CD14-positive monocyte (primary cell): Measurements from ENCODE around the gene KRAS. TPM values are rescaled to one million over a fixed set of nuclear protein-coding genes. Genes with fewer than 3 reads are reported as not detected.

Source experiments
- DNase-seq, 3 donors: peaks; one replicate each; pipeline ENCODE4 v3.0.0-alpha.2; 2011 to 2022
- H2AFZ ChIP-seq: 2 replicates; pipeline ENCODE4 v1.6.0; 2012; ENCODE audit warnings: mild to moderate bottlenecking, low read depth, low read length, inconsistent platforms; ENCODE audit not compliant: insufficient read depth, poor library complexity, severe bottlenecking
- H3K27ac ChIP-seq, 2 donors: 1 replicate in 1 of 2; 2 replicates in 1 of 2; pipeline ENCODE4 v1.5.1; 2012 to 2013; ENCODE audit warnings: low read length in 2 of 2, control low read depth in 1 of 2, inconsistent platforms in 1 of 2, low read depth in 1 of 2, mild to moderate bottlenecking in 1 of 2
- H3K27me3 ChIP-seq, 2 donors: one replicate each; pipeline versions ENCODE4 v1.6.0 to v1.6.1; 2011 to 2013; ENCODE audit warnings: low read length in 2 of 2; ENCODE audit not compliant: control insufficient read depth in 2 of 2, insufficient read depth in 2 of 2
- H3K36me3 ChIP-seq, 2 donors: replicated peaks in 1 of 2; 1 replicate in 1 of 2; 2 replicates in 1 of 2; pipeline versions ENCODE4 v1.5.1 to v1.6.1; 2012 to 2013; ENCODE audit warnings: low read length in 2 of 2, control low read depth in 1 of 2, inconsistent platforms in 1 of 2, mild to moderate bottlenecking in 1 of 2; ENCODE audit not compliant: insufficient read depth in 2 of 2, control insufficient read depth in 1 of 2
- H3K4me1 ChIP-seq, 2 donors: 1 replicate in 1 of 2; 2 replicates in 1 of 2; pipeline versions ENCODE4 v1.5.1 to v1.6.1; 2012 to 2013; ENCODE audit warnings: low read length in 2 of 2, control low read depth in 1 of 2, inconsistent platforms in 1 of 2, mild to moderate bottlenecking in 1 of 2, moderate library complexity in 1 of 2; ENCODE audit not compliant: insufficient read depth in 2 of 2, control insufficient read depth in 1 of 2
- H3K4me2 ChIP-seq: replicated peaks from 2 replicates; pipeline ENCODE3; 2012; ENCODE audit warnings: low read length, moderate library complexity, mild to moderate bottlenecking; ENCODE audit not compliant: poor library complexity, severe bottlenecking; ENCODE audit errors: extremely low read depth
- H3K4me3 ChIP-seq, 3 experiments: fragments of 200-600 bp in 1 of 3; sonication (generic) in 1 of 3; replicated peaks in 1 of 3; 1 replicate in 2 of 3; 2 replicates in 1 of 3; pipeline ENCODE4 v1.5.1; 2011 to 2013; ENCODE audit warnings: low read length in 3 of 3, mild to moderate bottlenecking in 3 of 3, control low read depth in 2 of 3, low read depth in 2 of 3, inconsistent platforms in 1 of 3, moderate library complexity in 1 of 3
- H3K79me2 ChIP-seq: 2 replicates; pipeline ENCODE4 v1.6.0; 2012; ENCODE audit warnings: mild to moderate bottlenecking, control low read depth, inconsistent platforms, low read length, moderate library complexity; ENCODE audit not compliant: insufficient read depth
- H3K9ac ChIP-seq: 2 replicates; pipeline ENCODE4 v1.6.0; 2017; ENCODE audit warnings: low read length, mild to moderate bottlenecking; ENCODE audit not compliant: insufficient read depth, poor library complexity, severe bottlenecking
- H3K9me3 ChIP-seq, 2 donors: replicated peaks in 1 of 2; 1 replicate in 1 of 2; 2 replicates in 1 of 2; pipeline versions ENCODE4 v1.5.1 to v1.6.1; 2012 to 2013; ENCODE audit warnings: low read length in 2 of 2, control low read depth in 1 of 2; ENCODE audit not compliant: control insufficient read depth in 1 of 2, insufficient read depth in 1 of 2
- H4K20me1 ChIP-seq: 2 replicates; pipeline ENCODE4 v1.6.0; 2012; ENCODE audit warnings: mild to moderate bottlenecking, low read length, control low read depth, moderate library complexity; ENCODE audit not compliant: insufficient read depth
- H3K27ac Mint-ChIP-seq, 7 donors: one replicate each; pipeline ENCODE4 v1.8.0; 2020; ENCODE audit warnings: mild to moderate bottlenecking in 7 of 7, mixed read lengths in 7 of 7, moderate library complexity in 6 of 7, inconsistent platforms in 2 of 7
- H3K27me3 Mint-ChIP-seq, 3 donors: one replicate each; pipeline ENCODE4 v1.8.0; 2021 to 2022; ENCODE audit warnings: low read depth in 3 of 3, mild to moderate bottlenecking in 3 of 3, mixed read lengths in 3 of 3, moderate library complexity in 3 of 3, inconsistent platforms in 1 of 3
- H3K36me3 Mint-ChIP-seq, 2 donors: one replicate each; pipeline ENCODE4 v1.8.0; 2020; ENCODE audit warnings: mixed read lengths in 2 of 2, inconsistent platforms in 1 of 2, mild to moderate bottlenecking in 1 of 2
- H3K4me1 Mint-ChIP-seq: one replicate; pipeline ENCODE4 v1.8.0; 2020; ENCODE audit warnings: mild to moderate bottlenecking, mixed read lengths
- H3K4me3 Mint-ChIP-seq, 2 donors: one replicate each; pipeline ENCODE4 v1.8.0; 2020; ENCODE audit warnings: mild to moderate bottlenecking in 2 of 2, mixed read lengths in 2 of 2, moderate library complexity in 1 of 2
- H3K9me3 Mint-ChIP-seq, 7 donors: one replicate each; pipeline ENCODE4 v1.8.0; 2020 to 2022; ENCODE audit warnings: mixed read lengths in 7 of 7, mild to moderate bottlenecking in 6 of 7, moderate library complexity in 6 of 7, inconsistent platforms in 2 of 7
- CTCF ChIP-seq: fragments of 200-600 bp; IDR thresholded peaks from one replicate; pipeline ENCODE4 v1.8.0; 2022; ENCODE audit warnings: antibody characterized with exemption, mild to moderate bottlenecking
- WGBS: methylation state at CpG from one replicate; pipeline ENCODE4 v1.1.5; 2013; ENCODE audit warnings: missing lambda C conversion rate; ENCODE audit not compliant: insufficient coverage; 5-methylcytosine and 5-hydroxymethylcytosine counted together
- intact Hi-C, 2 donors: fragments of 100-400 bp; cut with micrococcal nuclease; formaldehyde crosslinking; loops; one replicate each; pipeline versions ENCODE4 v1.15.0 to v1.15.1; 2023
- polyA plus RNA-seq, 3 donors: library from polyadenylated mRNA; depleted of rRNA in 1 of 3; unstranded in 2 of 3; stranded (reverse) in 1 of 3; fragments of 300-500 nt in 2 of 3; fragments of >200 nt in 1 of 3; fragmentation: Illumina TruSeq in 2 of 3; gene quantifications; 1 replicate in 2 of 3; 2 replicates in 1 of 3; pipeline ENCODE4 v1.2.3, GENCODE V29; 2012 to 2021

The KRAS gene
- polyA plus RNA-seq, 3 donors, result 12.1 to 37.4 (median 33.0) TPM

GRCh38 chr12:25276199-25276937 is 25.6 kb upstream of the KRAS start:
- Histone ChIP-seq H3K9me3 (no peaks in the 10 kb centered on the region), H3K4me2 (no peak overlapping the region), H3K27ac (no peak overlapping the region), H3K27me3 (no peaks in the 10 kb centered on the region), H3K36me3 (no peaks in the 10 kb centered on the region), H3K79me2 (no peaks in the 10 kb centered on the region), H2AFZ (no peak overlapping the region), H3K4me1 (no peaks in the 10 kb centered on the region), H4K20me1 (no peaks in the 10 kb centered on the region), H3K9ac (no peak overlapping the region), H3K4me3 (no peak overlapping the region)
- no CpG with 5 or more reads among the region's 4 CpGs for WGBS
- Mint-ChIP-seq H3K4me1 (no peaks in the 10 kb centered on the region), H3K27me3 (no peaks in the 10 kb centered on the region), H3K9me3 (no peaks in the 10 kb centered on the region), H3K36me3 (no peaks in the 10 kb centered on the region), H3K4me3 (no peak overlapping the region), H3K27ac (peak overlapping the region in 1 of 7 donors; percentile 2)
- intact Hi-C loops, result no loop called here
- no peak for TF ChIP-seq CTCF
- peak; percentile 19 to 51 (median 26) for DNase-seq

GRCh38 chr12:25271486-25272098 is 20.9 kb upstream of the KRAS start:
- WGBS, result no CpG with 5 or more reads among the region's 4 CpGs
- Mint-ChIP-seq H3K4me1 (peaks cover 9% of the 10 kb centered on the region), H3K27me3 (no peaks in the 10 kb centered on the region), H3K27ac (no peak overlapping the region), H3K36me3 (no peaks in the 10 kb centered on the region), H3K4me3 (no peak overlapping the region), H3K9me3 (no peaks in the 10 kb centered on the region)
- Histone ChIP-seq H3K27me3 (no peaks in the 10 kb centered on the region), H3K4me3 (no peak overlapping the region), H3K36me3 (no peaks in the 10 kb centered on the region), H3K79me2 (no peaks in the 10 kb centered on the region), H3K4me2 (no peak overlapping the region), H3K27ac (no peak overlapping the region), H3K9me3 (no peaks in the 10 kb centered on the region), H2AFZ (no peak overlapping the region), H4K20me1 (no peaks in the 10 kb centered on the region), H3K4me1 (no peaks in the 10 kb centered on the region), H3K9ac (no peak overlapping the region)
- intact Hi-C loops, result no loop called here
- no peak for DNase-seq
- TF ChIP-seq CTCF, result no peak
